Left ventricle myocardium superior (tissue), 1 donor: ENCODE data around the gene TEAD1. TPM values are rescaled to one million over a fixed set of nuclear protein-coding genes. Genes with fewer than 3 reads are reported as not detected.

Experiments used
- ATAC-seq: fragments of 200-7000 bp; cut with Tn5 transposase; one replicate; pipeline ENCODE4 v1.9.1; 2020; ENCODE audit warnings: mild to moderate bottlenecking, moderate library complexity
- DNase-seq: peaks from one replicate; pipeline ENCODE4 v3.0.0-alpha.2; 2020
- intact Hi-C: fragments of 100-400 bp; cut with micrococcal nuclease; formaldehyde crosslinking; loops from one replicate; pipeline ENCODE4 v1.11.0; 2022
- total RNA-seq: library from RNA; stranded (reverse); fragmentation: NEBNext Ultra II Directional; extraction: Animal tissue kit (Norgen Biotek cat#: 25700); gene quantifications from one replicate; pipeline ENCODE4 v1.2.1, GENCODE V29; 2021
- donor health status: DM: no; HTN: yes; CAD: no; lungs with severe emphysema.

TEAD1 gene
- total RNA-seq, 1 donor from 2014 or later = 127 TPM

DNA sequence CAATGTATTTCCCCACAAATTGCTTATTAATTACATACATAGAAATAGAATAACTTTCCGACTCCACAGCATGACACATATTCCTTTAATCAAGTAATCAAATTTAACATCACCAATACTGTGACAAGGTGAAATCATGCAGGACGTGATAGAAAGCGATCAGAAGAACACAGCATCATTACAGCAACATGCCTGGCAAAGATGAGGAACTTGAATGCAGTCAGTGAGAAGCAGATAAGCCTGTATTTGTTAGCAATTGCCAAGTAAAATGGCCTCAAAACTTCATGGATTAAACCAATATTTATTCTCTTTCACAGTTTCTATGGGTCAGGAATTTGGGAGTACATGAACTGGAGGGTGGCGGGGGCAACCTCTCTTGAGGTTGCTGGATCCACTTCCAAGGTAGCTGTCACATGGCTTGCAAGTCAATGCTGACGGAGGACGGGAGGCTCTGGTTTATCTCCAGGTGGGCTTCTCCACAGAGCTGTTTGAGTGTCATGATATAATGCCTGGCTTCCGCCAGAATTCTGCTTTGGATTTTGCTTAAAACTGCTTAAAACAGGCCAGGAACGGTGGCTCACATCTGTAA is 12.0 kb upstream of the TEAD1 start:
- intact Hi-C loops = no loop called here
- no peak for ATAC-seq
- DNase-seq = no peak

DNA sequence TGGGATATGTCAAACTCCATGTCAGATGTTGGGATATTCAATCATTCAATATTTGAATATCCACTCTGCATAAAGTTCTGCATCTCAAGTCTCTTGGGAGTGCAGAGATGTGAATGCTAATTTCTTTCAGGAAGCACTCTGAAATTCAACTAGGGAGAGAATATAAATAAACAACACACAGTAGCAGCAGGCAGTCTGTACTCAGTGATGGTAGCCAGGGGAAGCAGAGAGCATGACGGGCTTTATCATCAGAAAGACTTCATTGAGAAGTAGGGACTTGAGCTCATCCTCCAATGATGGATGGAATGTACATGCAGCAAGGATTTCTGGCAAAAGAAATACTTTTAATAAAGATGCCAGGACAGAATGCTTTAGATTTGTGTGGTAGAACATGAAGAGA is 9.8 kb upstream of the TEAD1 start:
- DNase-seq (no peak), ATAC-seq (no peak)
- intact Hi-C loops = no loop called here

DNA sequence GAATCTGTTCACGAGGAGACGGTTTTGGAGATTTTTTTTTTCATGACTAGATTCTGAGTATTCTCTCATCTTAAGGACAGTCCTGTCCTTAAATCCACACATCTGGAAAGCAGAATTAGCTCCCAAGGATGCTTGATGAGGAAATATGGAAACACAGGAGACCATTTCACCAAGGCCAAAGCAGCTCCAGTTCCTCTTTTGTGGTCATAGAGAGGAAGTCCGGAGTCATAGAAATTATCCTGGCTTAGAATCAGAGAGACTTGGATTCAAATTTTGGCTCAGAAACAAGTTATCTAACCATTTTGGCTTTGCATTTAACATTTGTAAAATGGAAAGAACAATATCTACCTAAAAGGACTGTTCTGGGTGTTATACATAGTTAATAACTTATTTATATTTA is 7.3 kb upstream of the TEAD1 start:
- intact Hi-C loops = no loop called here
- DNase-seq (no peak), ATAC-seq (no peak)

DNA sequence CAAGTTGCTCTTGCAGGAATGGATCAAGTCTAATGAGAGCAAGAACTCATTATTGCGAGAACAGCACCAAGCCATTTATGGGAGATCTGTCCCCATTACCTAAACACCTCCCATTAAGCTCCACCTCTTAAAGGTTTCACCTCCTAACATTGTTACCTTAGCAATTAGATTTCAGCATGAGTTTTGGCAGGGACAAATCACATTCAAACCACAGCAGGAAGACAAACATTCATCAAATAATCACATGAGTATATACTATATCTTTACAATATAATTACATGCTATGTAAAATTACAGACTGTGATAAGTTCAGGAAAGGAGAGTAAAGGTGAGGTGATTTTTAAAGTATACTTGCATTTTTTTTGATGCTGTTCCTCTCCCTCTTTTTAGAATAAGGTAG is 6.6 kb upstream of the TEAD1 start:
- ATAC-seq = no peak
- intact Hi-C loops = no loop called here
- no peak for DNase-seq

DNA sequence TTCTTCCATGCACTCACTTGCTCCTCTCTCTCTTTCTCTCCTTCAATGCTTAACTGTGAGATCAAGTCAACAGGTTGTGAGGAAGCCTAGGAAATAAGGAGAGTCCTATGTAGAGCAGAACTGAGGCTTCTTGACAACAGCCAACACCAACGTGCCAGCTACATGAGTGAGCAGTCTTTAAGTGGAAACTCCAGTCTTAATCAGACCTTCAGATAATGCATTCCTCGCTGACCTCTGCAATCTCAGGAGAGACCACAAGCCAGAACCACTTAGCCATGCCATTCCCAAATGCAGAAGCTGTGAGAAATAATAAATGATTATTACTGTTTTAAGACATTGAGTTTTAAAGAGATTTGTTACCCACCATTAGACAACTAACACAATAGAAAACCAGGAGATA is 6.1 kb upstream of the TEAD1 start:
- no peak for DNase-seq
- intact Hi-C loops = no loop called here
- no peak for ATAC-seq

DNA sequence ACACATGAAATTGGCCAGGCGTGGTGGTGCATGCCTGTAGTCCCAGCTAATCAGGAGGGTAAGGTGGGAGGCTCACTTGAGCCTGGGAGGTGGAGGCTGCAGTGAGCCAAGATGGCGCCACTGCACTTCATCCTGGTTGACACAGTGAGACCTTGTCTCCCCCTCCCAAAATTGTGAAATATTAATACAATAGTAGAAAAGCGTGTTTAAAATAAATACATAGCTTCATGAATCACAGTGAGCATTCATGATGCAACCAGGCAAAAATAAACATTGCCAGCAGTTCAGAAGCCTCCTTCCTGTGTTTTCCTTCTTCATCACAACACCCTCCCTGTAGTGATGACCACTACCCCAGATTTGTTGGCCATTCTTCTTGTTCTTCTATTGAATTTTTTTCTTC is 4.3 kb upstream of the TEAD1 start:
- no peak for ATAC-seq
- intact Hi-C loops = no loop called here
- no peak for DNase-seq

DNA sequence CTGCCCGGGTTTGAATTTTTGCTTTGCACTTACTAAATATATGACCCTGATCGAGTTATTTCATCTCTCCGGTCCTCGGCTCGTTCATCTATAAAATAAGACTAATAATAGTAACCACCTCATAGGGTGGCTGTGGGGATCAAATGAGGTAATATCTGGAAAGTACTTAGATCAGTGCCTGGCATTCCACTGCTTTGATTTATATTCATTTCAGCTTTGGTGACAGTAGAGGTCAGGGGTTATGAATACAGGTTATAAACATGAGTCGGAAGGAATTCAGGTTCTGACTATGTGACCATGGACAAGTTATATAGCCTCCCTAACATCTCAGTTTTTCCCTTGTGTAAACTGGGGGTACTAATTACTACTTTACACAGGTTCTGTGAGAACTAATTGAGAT is 2.9 kb upstream of the TEAD1 start:
- intact Hi-C loops = no loop called here

DNA sequence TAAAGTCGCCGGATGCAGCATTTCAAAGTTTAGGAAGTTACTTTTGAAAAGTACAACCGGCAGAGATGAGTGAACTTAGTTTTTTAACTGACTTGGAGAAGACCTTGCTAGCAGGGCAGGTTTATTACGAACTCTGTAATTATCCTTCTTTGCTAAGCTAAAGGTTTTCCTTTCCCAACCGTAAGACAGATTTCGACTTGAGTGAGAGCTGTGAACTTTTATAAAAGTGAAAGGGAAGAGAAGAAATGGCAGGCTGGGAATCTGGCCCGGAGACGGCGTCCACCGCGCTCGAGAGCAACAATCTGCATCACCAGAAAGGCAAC is 659 bp upstream of the TEAD1 start:
- no peak for ATAC-seq
- DNase-seq = no peak
- intact Hi-C loops = no loop called here

More for the DNA sequence above, 2.9 kb upstream of the TEAD1 start:
- ATAC-seq = no peak
- DNase-seq = no peak

DNA sequence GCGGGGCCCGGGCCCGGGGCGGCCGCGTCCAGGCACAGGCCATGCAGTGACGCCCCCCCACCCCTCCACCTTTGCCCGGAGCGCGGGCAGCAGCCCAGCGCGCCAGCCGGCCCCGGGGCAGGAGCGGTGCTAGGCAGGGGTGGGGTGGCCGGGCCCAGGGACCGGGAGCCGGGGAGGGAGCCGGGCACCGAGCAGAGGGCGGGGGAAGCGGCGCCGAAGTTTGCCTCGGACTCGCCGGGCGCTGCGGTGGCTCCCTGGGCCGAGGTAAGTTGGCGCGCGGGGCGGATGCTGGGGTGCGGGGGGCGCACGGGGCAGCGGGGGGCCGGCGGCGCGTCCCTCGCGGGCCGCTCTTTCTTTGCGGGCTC is 332 bp downstream of the TEAD1 start:
- ATAC-seq (peak; percentile 26), DNase-seq (no peak)
- intact Hi-C loops = no loop called here

DNA sequence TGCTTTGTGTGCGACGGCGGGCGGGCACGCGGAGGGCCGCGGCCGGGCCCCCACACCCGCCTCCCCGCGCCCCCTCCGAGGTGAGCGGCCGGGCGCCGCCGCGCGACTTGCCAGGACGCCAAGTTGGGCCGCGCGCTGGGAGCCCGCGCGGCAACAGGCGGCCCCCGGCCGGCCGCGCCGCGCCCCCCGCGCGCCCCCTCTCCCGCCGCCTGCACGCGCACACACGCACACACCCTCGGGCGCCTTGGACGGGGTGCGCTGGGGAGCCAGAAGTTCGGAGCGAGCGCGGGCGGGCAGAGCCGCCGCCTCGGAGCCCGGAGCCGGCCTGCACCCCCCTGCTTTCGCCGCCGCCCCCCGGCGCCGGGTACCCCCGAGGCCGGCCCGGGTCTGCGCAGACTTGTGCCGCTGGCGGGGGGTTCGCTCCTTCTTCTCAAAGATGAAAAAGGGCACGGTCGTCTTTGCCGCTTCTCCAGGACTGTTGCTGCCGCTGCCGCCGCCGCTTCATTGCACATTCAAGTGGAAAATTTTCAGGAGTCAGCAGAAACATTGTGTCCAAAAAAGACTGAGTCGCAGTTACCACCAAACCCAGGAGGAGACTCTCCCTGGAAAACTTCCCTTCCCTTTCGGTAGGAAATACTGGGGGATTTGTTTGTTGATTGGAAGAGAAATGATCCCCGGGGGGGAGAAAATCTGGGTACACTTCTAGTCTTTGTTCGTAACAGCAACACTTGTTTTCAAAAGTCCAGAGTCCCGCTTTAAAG is 895 bp downstream of the TEAD1 start:
- DNase-seq (peak; percentile 63), ATAC-seq (peak; percentile 1)
- intact Hi-C loops = no loop called here

DNA sequence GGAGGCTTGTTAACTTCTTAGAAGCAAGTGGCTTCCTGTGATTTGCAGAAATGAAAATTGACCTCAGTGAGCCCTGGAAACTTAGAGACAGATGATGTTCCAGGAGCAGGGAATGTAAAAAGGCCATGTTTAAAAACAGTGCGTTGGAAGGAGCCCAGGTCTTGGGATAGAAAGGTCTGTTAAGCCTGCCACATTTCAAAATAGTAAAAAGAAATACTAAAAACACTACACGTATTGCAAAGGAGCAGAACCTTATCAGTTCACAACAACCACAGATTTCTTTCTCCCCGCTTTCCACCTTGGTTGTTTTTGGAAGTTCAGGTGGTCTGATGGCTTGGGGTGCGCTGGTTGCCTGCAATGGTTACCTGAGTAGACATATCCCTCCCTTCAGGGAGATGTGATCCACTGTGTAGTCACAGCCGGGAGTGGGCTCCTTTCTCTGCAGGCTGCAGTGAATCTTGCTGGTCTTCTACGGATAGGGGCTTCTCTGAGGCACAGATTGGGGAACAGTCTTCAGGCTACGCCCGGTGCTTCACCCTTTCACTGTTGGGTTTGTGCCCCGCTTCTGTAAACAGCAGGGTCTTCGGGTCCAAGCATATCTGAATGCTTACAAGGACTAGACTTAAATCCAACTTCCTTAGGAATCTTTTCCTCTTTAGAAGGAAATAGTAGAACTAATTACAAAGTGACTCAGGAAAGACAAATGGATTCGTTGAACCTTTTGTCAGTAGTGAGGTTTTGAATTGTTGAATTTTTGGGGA is 1.9 kb downstream of the TEAD1 start:
- no peak for ATAC-seq
- no peak for DNase-seq
- intact Hi-C loops = no loop called here

DNA sequence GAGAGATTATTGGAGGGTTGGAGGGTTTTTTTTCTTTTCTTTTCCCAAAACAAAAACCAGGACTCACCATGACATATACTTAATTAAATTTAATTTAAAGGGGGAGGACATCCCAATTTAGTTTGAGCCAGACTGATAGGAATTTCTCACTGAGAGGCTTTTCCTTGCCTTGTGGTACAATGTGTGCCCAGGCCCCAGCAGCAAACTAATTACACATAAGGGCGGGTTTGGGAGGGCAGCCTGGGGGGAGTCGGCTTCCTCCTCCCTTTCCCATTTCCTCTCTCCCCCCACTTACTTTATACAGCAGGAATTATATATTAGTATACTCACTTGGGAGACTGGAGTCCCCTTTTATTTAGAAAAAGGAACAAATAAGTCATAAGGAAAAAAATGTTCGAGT is 2.9 kb downstream of the TEAD1 start:
- intact Hi-C loops = no loop called here
- ATAC-seq (no peak), DNase-seq (no peak)

DNA sequence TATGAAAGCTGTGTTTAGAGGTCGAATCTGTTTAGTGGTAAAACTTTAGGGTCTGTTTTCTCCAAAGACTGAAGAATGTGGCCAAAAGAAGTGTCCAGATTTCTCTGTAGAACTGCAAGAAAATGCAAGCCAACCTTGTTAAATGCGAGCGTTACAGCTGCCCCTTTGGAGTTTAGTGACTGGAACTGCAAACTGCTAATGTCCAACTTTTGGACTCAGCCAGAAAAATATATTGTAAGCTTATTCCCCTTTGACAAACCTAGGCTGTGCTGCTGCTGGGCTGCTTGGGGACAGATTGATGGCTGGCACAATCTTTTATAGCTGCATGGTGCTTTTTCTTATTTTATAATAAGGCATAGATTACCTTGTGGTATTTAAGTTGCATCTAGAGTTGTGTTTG is 3.9 kb downstream of the TEAD1 start:
- DNase-seq (no peak), ATAC-seq (no peak)
- intact Hi-C loops = no loop called here

DNA sequence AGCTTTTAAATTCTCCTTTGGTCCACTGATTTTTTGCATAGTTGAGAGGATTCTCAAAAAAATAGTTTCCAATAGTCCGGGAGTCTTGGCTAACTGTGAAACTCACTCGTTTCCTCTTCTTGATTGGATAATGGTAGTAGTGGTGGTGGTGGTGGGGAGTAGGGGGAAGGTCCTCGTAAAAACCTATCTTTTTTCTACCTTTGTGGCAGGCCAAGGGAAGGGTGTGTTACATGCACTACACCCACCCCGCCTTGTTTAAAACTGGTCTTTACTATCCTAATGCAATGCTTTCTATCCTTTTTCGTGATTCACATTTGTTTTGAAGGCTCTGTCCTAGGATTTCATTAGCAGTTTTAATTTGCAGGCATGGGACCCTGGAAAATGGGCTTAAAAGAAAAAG is 4.8 kb downstream of the TEAD1 start:
- DNase-seq (no peak), ATAC-seq (no peak)
- intact Hi-C loops = no loop called here

DNA sequence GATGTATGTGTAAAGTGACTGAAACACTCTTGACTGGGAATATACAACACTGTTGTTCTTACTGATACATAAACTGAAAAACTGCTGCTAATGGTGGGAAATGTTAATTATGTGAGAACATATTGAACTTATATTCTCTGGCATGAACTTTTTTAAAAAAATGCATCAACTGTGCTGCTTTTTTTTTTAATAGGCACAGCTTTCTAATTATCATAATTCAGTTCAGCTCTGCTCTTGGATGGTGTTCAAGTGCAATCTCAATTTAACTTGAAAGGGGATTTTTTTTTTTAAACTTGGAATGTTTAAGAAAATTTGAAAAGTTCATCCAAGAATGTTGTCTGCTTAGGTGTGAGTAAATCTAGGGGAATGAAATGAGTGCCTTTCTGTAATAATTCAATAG is 5.2 kb downstream of the TEAD1 start:
- no peak for DNase-seq
- ATAC-seq = no peak
- intact Hi-C loops = no loop called here

DNA sequence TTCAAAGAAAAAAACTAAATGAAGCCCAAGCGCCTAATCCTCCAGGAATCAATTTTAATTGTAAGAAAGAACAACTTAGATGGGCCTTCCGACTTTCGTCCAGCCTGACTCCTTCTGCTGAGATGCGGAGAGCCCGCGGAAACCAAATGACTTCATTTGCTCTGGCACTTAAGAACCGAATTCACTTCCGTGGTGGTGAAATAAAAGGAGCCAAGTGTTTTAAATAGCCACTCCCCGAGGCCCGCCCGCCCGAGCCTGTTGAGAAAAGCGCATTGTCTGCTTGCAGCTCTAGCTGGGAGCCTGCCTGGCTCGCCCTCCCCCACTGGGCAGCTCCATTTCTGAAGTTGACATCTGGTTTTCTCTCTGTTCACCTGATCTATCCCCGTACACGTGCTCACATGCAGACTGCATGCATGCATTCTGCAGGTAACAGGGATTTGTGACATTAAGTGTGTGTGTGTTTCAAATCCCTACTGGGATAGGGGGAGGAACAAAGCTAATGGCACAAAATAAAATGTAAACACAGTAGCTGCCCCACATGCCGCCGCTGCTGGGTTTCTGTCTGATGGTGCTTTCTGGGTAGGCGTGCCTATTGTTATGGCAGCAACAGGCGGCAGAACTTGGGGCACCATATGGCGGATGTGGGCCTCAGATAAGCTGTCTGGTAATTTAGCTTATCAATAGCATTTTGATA is 6.2 kb downstream of the TEAD1 start:
- DNase-seq (peak; percentile 92), ATAC-seq (peak; percentile 91)
- intact Hi-C loops = loop anchor here (10.0 kb wide), 1 partner anchor 214 kb away; no protein-coding TSS in a partner anchor

DNA sequence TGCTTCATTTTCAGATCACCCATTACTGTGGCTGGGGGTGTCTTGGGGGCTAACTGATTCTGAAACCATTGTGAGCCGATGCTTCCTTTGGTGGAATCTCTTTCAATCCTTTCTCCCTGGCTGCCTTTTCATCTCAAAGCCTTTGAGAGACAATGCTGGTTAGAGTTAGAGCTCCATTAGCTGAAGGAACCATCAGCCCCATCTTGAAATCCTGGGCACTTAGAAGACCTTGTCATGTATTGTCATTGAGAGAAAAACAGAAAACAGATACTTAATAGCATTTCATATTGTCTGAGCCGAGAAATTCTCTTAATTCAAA is 6.7 kb downstream of the TEAD1 start:
- ATAC-seq = no peak
- intact Hi-C loops = loop anchor here (10.0 kb wide), 1 partner anchor 214 kb away; no protein-coding TSS in a partner anchor
- no peak for DNase-seq

DNA sequence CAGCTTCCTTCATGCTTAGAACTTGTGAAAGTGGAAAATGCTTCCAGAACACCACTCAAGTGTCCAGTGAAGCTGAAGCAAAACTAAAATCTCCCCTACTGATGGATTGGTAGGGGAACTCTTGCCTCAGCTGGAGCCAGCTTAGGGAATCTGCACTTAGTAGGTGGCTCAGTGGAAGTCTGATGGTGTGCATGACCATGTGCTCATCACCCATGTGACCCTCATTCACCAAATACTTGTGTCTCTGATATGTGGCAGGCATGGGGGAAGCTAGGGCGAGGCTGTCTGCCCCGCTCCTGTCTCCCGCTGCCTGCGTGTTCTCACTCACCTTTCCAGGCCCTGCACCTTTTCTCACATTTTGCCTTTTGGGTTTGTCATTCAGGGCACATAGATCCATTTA is 7.2 kb downstream of the TEAD1 start:
- intact Hi-C loops = loop anchor here (10.0 kb wide), 1 partner anchor 213 kb away; no protein-coding TSS in a partner anchor
- no peak for ATAC-seq

DNA sequence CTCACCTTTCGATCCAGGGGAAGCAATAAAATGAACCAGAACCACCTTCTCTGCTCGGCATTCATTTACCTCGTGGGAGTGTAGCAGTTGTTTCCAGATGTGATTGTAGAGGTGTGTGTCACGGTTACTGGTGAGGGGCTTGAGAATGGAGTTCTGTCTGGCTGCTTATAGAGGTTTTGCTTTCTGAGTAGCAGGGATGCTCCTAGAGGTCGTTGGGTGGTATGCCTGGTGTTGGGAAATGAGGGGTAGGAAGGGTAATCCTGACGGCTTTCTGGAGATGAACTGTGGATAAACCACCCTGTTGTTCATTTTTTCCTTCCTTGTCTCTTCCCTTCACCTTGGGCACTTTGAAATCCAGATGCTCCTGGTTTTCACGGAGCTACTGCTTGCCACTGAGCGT is 8.1 kb downstream of the TEAD1 start:
- intact Hi-C loops = loop anchor here (10.0 kb wide), 1 partner anchor 213 kb away; no protein-coding TSS in a partner anchor
- DNase-seq = no peak
- ATAC-seq = no peak

More for the DNA sequence above, 7.2 kb downstream of the TEAD1 start:
- no peak for DNase-seq
